Subcutaneous abdominal adipose tissue (tissue), 5 donors: ENCODE results near the gene CCDC150.

Source experiments
- H3K27ac ChIP-seq: one replicate; pipeline ENCODE4 v1.7.0; 2013; ENCODE audit warnings: low read depth, mild to moderate bottlenecking, inconsistent platforms, low read length, moderate library complexity
- H3K27me3 ChIP-seq, 5 donors: one replicate each; pipeline ENCODE4 v1.7.0; 2013; ENCODE audit warnings: low read length in 5 of 5, inconsistent platforms in 1 of 5; ENCODE audit not compliant: control insufficient read depth in 5 of 5, insufficient read depth in 4 of 5
- H3K36me3 ChIP-seq, 5 donors: one replicate each; pipeline ENCODE4 v1.7.0; 2013; ENCODE audit warnings: low read length in 5 of 5; ENCODE audit not compliant: control insufficient read depth in 5 of 5, insufficient read depth in 5 of 5
- H3K4me1 ChIP-seq, 5 donors: one replicate each; pipeline ENCODE4 v1.7.0; 2013; ENCODE audit warnings: low read length in 5 of 5, mild to moderate bottlenecking in 3 of 5, moderate library complexity in 1 of 5; ENCODE audit not compliant: control insufficient read depth in 5 of 5, insufficient read depth in 5 of 5
- H3K4me3 ChIP-seq, 5 donors: one replicate each; pipeline ENCODE4 v1.7.0; 2013; ENCODE audit warnings: low read length in 5 of 5, low read depth in 1 of 5
- H3K9ac ChIP-seq, 5 donors: one replicate each; pipeline ENCODE4 v1.7.0; 2013; ENCODE audit warnings: low read length in 5 of 5, mild to moderate bottlenecking in 4 of 5, moderate library complexity in 3 of 5
- H3K9me3 ChIP-seq, 5 donors: one replicate each; pipeline ENCODE4 v1.7.0; 2013; ENCODE audit warnings: low read length in 5 of 5; ENCODE audit not compliant: control insufficient read depth in 5 of 5
- donor health status: healthy.
- donor health status: healthy.
- donor health status: healthy.
- donor health status: healthy.
- donor health status: healthy.

CCDC150 gene

DNA sequence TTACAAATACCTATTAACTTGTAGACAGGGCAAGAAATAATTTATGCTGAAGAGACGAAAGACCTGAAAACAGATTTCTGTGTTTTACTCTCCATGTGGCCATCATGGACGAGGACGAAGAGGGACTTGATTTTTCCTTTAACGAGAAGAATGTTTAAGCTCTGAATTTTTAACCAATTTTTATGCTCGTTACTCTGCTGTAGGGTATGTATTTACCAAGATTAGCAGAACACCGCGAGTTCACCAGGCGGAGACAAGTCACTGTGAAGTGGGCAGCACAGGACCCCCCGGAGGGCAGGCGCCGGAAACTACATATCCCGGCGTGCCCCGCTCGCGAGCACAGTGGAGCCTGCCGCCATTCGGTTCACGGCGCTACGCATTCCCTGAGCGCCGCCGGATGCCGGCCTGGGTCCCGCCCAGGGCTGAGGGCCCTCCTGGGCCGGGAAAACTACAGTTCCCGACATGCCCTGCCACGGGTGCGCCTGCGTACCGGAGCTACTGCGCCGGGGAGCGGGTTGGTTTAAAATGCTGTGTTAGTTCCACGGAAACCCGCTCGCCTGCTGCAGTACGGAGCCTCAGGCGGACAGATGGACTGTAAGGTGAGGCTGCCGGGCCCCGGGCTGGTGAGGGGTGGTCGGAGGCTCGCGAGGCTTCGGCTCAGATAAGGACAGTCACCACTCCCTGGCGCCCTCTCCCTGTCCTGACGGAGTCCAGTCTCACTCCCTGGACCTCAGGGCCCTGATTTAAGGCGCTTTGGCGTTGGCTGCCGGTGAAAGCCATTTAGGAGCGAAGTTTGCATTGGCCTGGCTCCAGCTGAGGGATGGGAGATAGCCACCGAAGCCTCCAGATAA lies at the start of gene CCDC150:
CCDC150 (plus strand) TSS at position 536 of the 851 bp plus-strand sequence; CDS start at position 588, 52 bp downstream.
- no peaks in the 10 kb centered on the region for H3K9me3 ChIP-seq
- H3K27me3 ChIP-seq, result no peaks in the 10 kb centered on the region
- peaks cover 0 to 13% (median 10%) of the 10 kb centered on the region in 5 donors for H3K4me1 ChIP-seq
- H3K36me3 ChIP-seq, result no peaks in the 10 kb centered on the region
- H3K9ac ChIP-seq, result peak within 1 kb of the TSS in 4 of 5 donors; percentile 69 to 92 (median 80)
- H3K4me3 ChIP-seq, result peak within 1 kb of the TSS; percentile 77 to 92 (median 88)
- no peak within 1 kb of the TSS for H3K27ac ChIP-seq

GRCh38 chr2:196590286-196590685 lies 49.2 kb upstream of the CCDC150 start:
- H3K4me3 ChIP-seq, result no peak overlapping the region
- H3K27me3 ChIP-seq, result peaks cover 9 to 28% (median 17%) of the 10 kb centered on the region in 5 donors
- H3K27ac ChIP-seq, result no peak overlapping the region
- H3K36me3 ChIP-seq, result no peaks in the 10 kb centered on the region
- no peaks in the 10 kb centered on the region for H3K9me3 ChIP-seq
- H3K9ac ChIP-seq, result no peak overlapping the region
- H3K4me1 ChIP-seq, result peaks cover 0 to 15% (median 12%) of the 10 kb centered on the region in 5 donors

- no peak overlapping the region for H3K27ac ChIP-seq
- peaks cover 9 to 28% (median 17%) of the 10 kb centered on the region in 5 donors for H3K27me3 ChIP-seq
- peaks cover 0 to 15% (median 12%) of the 10 kb centered on the region in 5 donors for H3K4me1 ChIP-seq
Observed at GRCh38 chr2:196591004-196591403, 48.5 kb upstream of the CCDC150 start.

GRCh38 chr2:196591621-196592022 lies 47.9 kb upstream of the CCDC150 start:
- no peaks in the 10 kb centered on the region for H3K36me3 ChIP-seq
- H3K27ac ChIP-seq, result no peak overlapping the region
- peaks cover 0 to 15% (median 12%) of the 10 kb centered on the region in 5 donors for H3K4me1 ChIP-seq
- no peak overlapping the region for H3K4me3 ChIP-seq
- no peak overlapping the region for H3K9ac ChIP-seq
- peaks cover 9 to 28% (median 17%) of the 10 kb centered on the region in 5 donors for H3K27me3 ChIP-seq
- H3K9me3 ChIP-seq, result no peaks in the 10 kb centered on the region

More at GRCh38 chr2:196591004-196591403, 48.5 kb upstream of the CCDC150 start:
- no peak overlapping the region for H3K4me3 ChIP-seq
- no peaks in the 10 kb centered on the region for H3K36me3 ChIP-seq
- no peaks in the 10 kb centered on the region for H3K9me3 ChIP-seq
- H3K9ac ChIP-seq, result no peak overlapping the region

GRCh38 chr2:196592331-196592910 lies 47.1 kb upstream of the CCDC150 start:
- no peaks in the 10 kb centered on the region for H3K9me3 ChIP-seq
- no peak overlapping the region for H3K27ac ChIP-seq
- H3K4me3 ChIP-seq, result peak overlapping the region; percentile 64 to 77 (median 68)
- H3K27me3 ChIP-seq, result peaks cover 9 to 28% (median 17%) of the 10 kb centered on the region in 5 donors
- no peaks in the 10 kb centered on the region for H3K36me3 ChIP-seq
- peaks cover 0 to 15% (median 12%) of the 10 kb centered on the region in 5 donors for H3K4me1 ChIP-seq
- H3K9ac ChIP-seq, result no peak overlapping the region

GRCh38 chr2:196592911-196593881 lies 46.3 kb upstream of the CCDC150 start, which contains the start of gene HECW2:
TSS of gene HECW2 (minus strand) at chr2:196593554.
- Histone ChIP-seq H3K36me3 (no peaks in the 10 kb centered on the region), H3K4me1 (peaks cover 0 to 15% (median 12%) of the 10 kb centered on the region in 5 donors), H3K9me3 (no peaks in the 10 kb centered on the region), H3K4me3 (peak within 1 kb of the TSS; percentile 64 to 77 (median 68)), H3K27ac (no peak within 1 kb of the TSS), H3K27me3 (peaks cover 9 to 28% (median 17%) of the 10 kb centered on the region in 5 donors), H3K9ac (peak within 1 kb of the TSS in 3 of 5 donors; percentile 12 to 25 (median 20))

DNA sequence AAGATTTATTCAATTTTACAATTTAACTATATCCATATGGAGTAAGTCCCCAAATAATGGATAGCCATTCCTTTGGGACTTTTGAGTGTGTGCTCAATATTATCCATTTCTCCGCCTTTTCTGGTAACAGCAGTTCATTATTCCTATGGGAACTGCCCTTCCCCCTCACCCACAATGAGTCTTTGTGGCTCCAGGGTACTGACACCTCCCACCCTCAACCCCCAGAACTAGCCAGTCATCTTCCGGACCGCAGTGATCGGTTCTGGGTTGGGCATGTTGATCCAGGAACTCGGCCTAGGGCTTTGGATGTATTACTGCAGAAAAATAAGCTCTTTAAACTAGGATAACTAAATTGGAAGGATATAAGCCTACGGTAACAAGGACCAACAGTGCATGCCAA lies 45.4 kb upstream of the CCDC150 start:
- Histone ChIP-seq H3K36me3 (no peaks in the 10 kb centered on the region), H3K27me3 (peaks cover 9 to 27% (median 17%) of the 10 kb centered on the region in 5 donors), H3K27ac (no peak overlapping the region), H3K4me3 (no peak overlapping the region), H3K4me1 (peaks cover 0 to 15% (median 12%) of the 10 kb centered on the region in 5 donors), H3K9me3 (no peaks in the 10 kb centered on the region), H3K9ac (no peak overlapping the region)

GRCh38 chr2:196597531-196597930 lies 42.0 kb upstream of the CCDC150 start:
- H3K4me3 ChIP-seq, result no peak overlapping the region
- peaks cover 4 to 15% (median 8%) of the 10 kb centered on the region in 5 donors for H3K27me3 ChIP-seq
- no peaks in the 10 kb centered on the region for H3K9me3 ChIP-seq
- peaks cover 0 to 11% (median 8%) of the 10 kb centered on the region in 5 donors for H3K4me1 ChIP-seq
- H3K27ac ChIP-seq, result no peak overlapping the region
- H3K9ac ChIP-seq, result no peak overlapping the region
- H3K36me3 ChIP-seq, result no peaks in the 10 kb centered on the region

DNA sequence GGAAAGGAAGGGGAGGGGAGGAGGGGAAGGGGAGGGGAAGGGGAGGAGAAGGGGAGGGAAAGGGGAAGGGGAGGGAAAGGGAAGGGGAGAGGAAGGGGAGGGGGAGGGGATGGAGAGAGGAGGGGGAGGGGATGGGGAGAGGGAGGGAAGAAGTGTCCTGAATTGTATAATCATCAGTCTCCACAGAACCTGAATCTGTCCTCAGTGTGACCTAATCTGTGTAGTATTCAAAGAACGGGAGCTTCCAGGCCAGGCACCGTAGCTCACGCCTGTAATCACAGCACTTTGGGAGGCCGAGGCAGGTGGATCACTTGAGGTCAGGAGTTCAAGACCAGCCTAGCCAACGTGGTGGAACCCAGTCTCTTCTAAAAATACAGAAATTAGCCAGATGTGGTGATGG lies 41.1 kb upstream of the CCDC150 start:
- no peak overlapping the region for H3K9ac ChIP-seq
- H3K4me3 ChIP-seq, result no peak overlapping the region
- no peaks in the 10 kb centered on the region for H3K9me3 ChIP-seq
- H3K36me3 ChIP-seq, result no peaks in the 10 kb centered on the region
- no peak overlapping the region for H3K27ac ChIP-seq
- H3K4me1 ChIP-seq, result peaks cover 0 to 5% (median 4%) of the 10 kb centered on the region in 5 donors
- H3K27me3 ChIP-seq, result peaks cover 3 to 13% (median 7%) of the 10 kb centered on the region in 5 donors
